Cerebellar cortex (tissue), 1 donor: Measurements from ENCODE around the gene SNX24.

Source experiments
- DNase-seq: peaks from one replicate; pipeline ENCODE4 v3.0.0-alpha.2; 2015; ENCODE audit warnings: low spot score

Gene SNX24

GRCh38 chr5:123028222-123028621 lies 182.8 kb downstream of the SNX24 start:
- no peak for DNase-seq

GRCh38 chr5:123033157-123033671 lies 187.8 kb downstream of the SNX24 start:
- no peak for DNase-seq

- DNase-seq: peak; percentile 19
Measured at GRCh38 chr5:123035360-123035917, 190.0 kb downstream of the SNX24 start.

GRCh38 chr5:123035918-123036390 lies 190.5 kb downstream of the SNX24 start:
- peak; percentile 4 for DNase-seq

GRCh38 chr5:123036391-123037103 lies 191.1 kb downstream of the SNX24 start, which contains the start of gene PPIC:
Gene PPIC (minus strand): TSS chr5:123036725. CDS start chr5:123036625, 100 bp downstream.
- DNase-seq: peak; percentile 21

- DNase-seq: no peak
Measured at GRCh38 chr5:123037104-123037418, 191.6 kb downstream of the SNX24 start.

- no peak for DNase-seq
Measured at GRCh38 chr5:123039673-123040072, 194.3 kb downstream of the SNX24 start.

GRCh38 chr5:123044926-123045617 lies 199.7 kb downstream of the SNX24 start:
- no peak for DNase-seq

- no peak for DNase-seq
Measured at GRCh38 chr5:123046222-123046621, 200.8 kb downstream of the SNX24 start.

- DNase-seq: no peak
Measured at GRCh38 chr5:123047706-123048105, 202.3 kb downstream of the SNX24 start.

GRCh38 chr5:123051206-123051605 lies 205.8 kb downstream of the SNX24 start:
- no peak for DNase-seq
